SK-N-SH treated with all-trans-retinoic acid at 6 μM for 48 hours (cell line): ENCODE results near the gene CHRNA7.
"Not testable (repeated sequence)": the region's sequence is repeated elsewhere in the genome, so short reads cannot be mapped to it uniquely, and the experiment has no call there.

ENCODE experiments used
- ARNTL ChIP-seq: fragments of 450-650 bp; formaldehyde crosslinking; IDR thresholded peaks from 2 replicates; pipeline ENCODE4 v1.5.0; 2020; ENCODE audit warnings: low read depth, mild to moderate bottlenecking, moderate library complexity, borderline replicate concordance
- CREB5 ChIP-seq: fragments of 250-450 bp; sonication (Bioruptor Pico); IDR thresholded peaks from 2 replicates; pipeline ENCODE4 v1.5.1; 2020; ENCODE audit warnings: low read depth, mild to moderate bottlenecking, moderate library complexity
- CSRNP3 ChIP-seq: fragments of 250-450 bp; sonication (Bioruptor Pico); IDR thresholded peaks from 2 replicates; pipeline ENCODE4 v1.5.1; 2021; ENCODE audit warnings: mild to moderate bottlenecking, moderate library complexity
- ESRRG ChIP-seq: fragments of 250-450 bp; sonication (Bioruptor Pico); IDR thresholded peaks from 2 replicates; pipeline ENCODE4 v1.6.1; 2021; ENCODE audit warnings: mild to moderate bottlenecking
- PATZ1 ChIP-seq: fragments of 250-450 bp; sonication (Bioruptor Pico); IDR thresholded peaks from 2 replicates; pipeline ENCODE4 v1.8.0; 2020; ENCODE audit warnings: mild to moderate bottlenecking, moderate library complexity, borderline replicate concordance
- POU6F1 ChIP-seq: fragments of 250-450 bp; sonication (Bioruptor Pico); IDR thresholded peaks from 2 replicates; pipeline ENCODE4 v1.8.0; 2021; ENCODE audit warnings: low read depth, mild to moderate bottlenecking, moderate library complexity, borderline replicate concordance
- RARB ChIP-seq: fragments of 250-450 bp; sonication (Bioruptor Pico); IDR thresholded peaks from 2 replicates; pipeline ENCODE4 v1.8.0; 2021; ENCODE audit warnings: mild to moderate bottlenecking, moderate library complexity
- ZC3H10 ChIP-seq: fragments of 250-450 bp; sonication (Bioruptor Pico); IDR thresholded peaks from 2 replicates; pipeline ENCODE4 v1.5.1; 2021; ENCODE audit warnings: mild to moderate bottlenecking, moderate library complexity
- ZFP3 ChIP-seq: fragments of 250-450 bp; sonication (Bioruptor Pico); IDR thresholded peaks from 2 replicates; pipeline ENCODE4 v1.5.0; 2020; ENCODE audit warnings: mild to moderate bottlenecking, moderate library complexity
- ZFP30 ChIP-seq: fragments of 450-650 bp; formaldehyde crosslinking; IDR thresholded peaks from 2 replicates; pipeline ENCODE4 v1.5.0; 2022; ENCODE audit warnings: mild to moderate bottlenecking, moderate library complexity
- ZNF565 ChIP-seq: fragments of 450-650 bp; formaldehyde crosslinking; conservative IDR thresholded peaks from 2 replicates; pipeline ENCODE4 v1.5.0; 2020; ENCODE audit warnings: low read depth, mild to moderate bottlenecking, moderate library complexity

- TF ChIP-seq RARB (CRISPR knock-in tag); CSRNP3 (CRISPR knock-in tag); PATZ1; ZFP3; ESRRG; CREB5; ZC3H10; ZNF565 (CRISPR knock-in tag); ARNTL (CRISPR knock-in tag); ZFP30 (CRISPR knock-in tag); POU6F1 (CRISPR knock-in tag): not testable (repeated sequence)
These were observed 137.6 kb downstream of the CHRNA7 start for GRCh38 chr15:32167913-32168312.
